RWPE2 (cell line): Measurements from ENCODE around the gene TNNC2.

Source experiments
- ATAC-seq: fragments of 200-7000 bp; cut with Tn5 transposase; 3 replicates; pipeline ENCODE4 v1.9.1; 2021; ENCODE audit warnings: low read depth
- DNase-seq: peaks from one replicate; pipeline ENCODE4 v3.0.0-alpha.2; 2020; ENCODE audit warnings: low spot score
- H3K27ac ChIP-seq: fragments of 450-650 bp; 2 replicates; pipeline ENCODE4 v1.5.1; 2017; ENCODE audit warnings: mild to moderate bottlenecking; ENCODE audit not compliant: poor library complexity, severe bottlenecking
- H3K27me3 ChIP-seq: fragments of 250-450 bp; sonication (Bioruptor Pico); 2 replicates; pipeline ENCODE4 v1.5.1; 2021; ENCODE audit warnings: mild to moderate bottlenecking, moderate library complexity; ENCODE audit not compliant: insufficient read depth, poor library complexity, severe bottlenecking
- H3K36me3 ChIP-seq: fragments of 250-450 bp; sonication (Bioruptor Pico); 2 replicates; pipeline ENCODE4 v1.5.1; 2020; ENCODE audit warnings: low read depth, mild to moderate bottlenecking, moderate library complexity
- H3K4me1 ChIP-seq: fragments of 250-450 bp; sonication (Bioruptor Pico); 2 replicates; pipeline ENCODE4 v1.5.1; 2021; ENCODE audit warnings: mild to moderate bottlenecking, moderate library complexity; ENCODE audit not compliant: insufficient read depth, poor library complexity, severe bottlenecking
- H3K4me3 ChIP-seq: fragments of 250-450 bp; sonication (Bioruptor Pico); 2 replicates; pipeline ENCODE4 v1.5.1; 2021; ENCODE audit warnings: mild to moderate bottlenecking, moderate library complexity; ENCODE audit not compliant: severe bottlenecking
- H3K9me3 ChIP-seq: fragments of 250-450 bp; sonication (Bioruptor Pico); 2 replicates; pipeline ENCODE4 v1.5.1; 2021; ENCODE audit warnings: mild to moderate bottlenecking, moderate library complexity; ENCODE audit not compliant: severe bottlenecking
- TF ChIP-seq, protein P1 (sequence below): fragments of 450-650 bp; IDR thresholded peaks from one replicate; pipeline ENCODE4 v1.5.1; 2017; ENCODE audit warnings: mild to moderate bottlenecking, moderate library complexity; ENCODE audit not compliant: poor library complexity, severe bottlenecking

Gene TNNC2

GRCh38 chr20:45796337-45797065 lies 30.6 kb downstream of the TNNC2 start:
- H3K9me3 ChIP-seq = no peaks in the 10 kb centered on the region
- no peak for ATAC-seq
- H3K27me3 ChIP-seq = no peaks in the 10 kb centered on the region
- H3K27ac ChIP-seq = no peak overlapping the region
- peaks cover 78% of the 10 kb centered on the region for H3K36me3 ChIP-seq
- TF ChIP-seq, protein P1, sequence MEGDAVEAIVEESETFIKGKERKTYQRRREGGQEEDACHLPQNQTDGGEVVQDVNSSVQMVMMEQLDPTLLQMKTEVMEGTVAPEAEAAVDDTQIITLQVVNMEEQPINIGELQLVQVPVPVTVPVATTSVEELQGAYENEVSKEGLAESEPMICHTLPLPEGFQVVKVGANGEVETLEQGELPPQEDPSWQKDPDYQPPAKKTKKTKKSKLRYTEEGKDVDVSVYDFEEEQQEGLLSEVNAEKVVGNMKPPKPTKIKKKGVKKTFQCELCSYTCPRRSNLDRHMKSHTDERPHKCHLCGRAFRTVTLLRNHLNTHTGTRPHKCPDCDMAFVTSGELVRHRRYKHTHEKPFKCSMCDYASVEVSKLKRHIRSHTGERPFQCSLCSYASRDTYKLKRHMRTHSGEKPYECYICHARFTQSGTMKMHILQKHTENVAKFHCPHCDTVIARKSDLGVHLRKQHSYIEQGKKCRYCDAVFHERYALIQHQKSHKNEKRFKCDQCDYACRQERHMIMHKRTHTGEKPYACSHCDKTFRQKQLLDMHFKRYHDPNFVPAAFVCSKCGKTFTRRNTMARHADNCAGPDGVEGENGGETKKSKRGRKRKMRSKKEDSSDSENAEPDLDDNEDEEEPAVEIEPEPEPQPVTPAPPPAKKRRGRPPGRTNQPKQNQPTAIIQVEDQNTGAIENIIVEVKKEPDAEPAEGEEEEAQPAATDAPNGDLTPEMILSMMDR = no peak
- no peak overlapping the region for H3K4me3 ChIP-seq
- H3K4me1 ChIP-seq = peaks cover 4% of the 10 kb centered on the region
- no peak for DNase-seq

GRCh38 chr20:45792317-45793118 lies 34.6 kb downstream of the TNNC2 start:
- peaks cover 4% of the 10 kb centered on the region for H3K4me1 ChIP-seq
- peak overlapping the region; percentile 94 for H3K4me3 ChIP-seq
- TF ChIP-seq, protein P1 = peak; percentile 1
- no peak for DNase-seq
- H3K9me3 ChIP-seq = no peaks in the 10 kb centered on the region
- no peaks in the 10 kb centered on the region for H3K27me3 ChIP-seq
- peaks cover 49% of the 10 kb centered on the region for H3K36me3 ChIP-seq
- no peak for ATAC-seq
- H3K27ac ChIP-seq = peak overlapping the region; percentile 37

DNA sequence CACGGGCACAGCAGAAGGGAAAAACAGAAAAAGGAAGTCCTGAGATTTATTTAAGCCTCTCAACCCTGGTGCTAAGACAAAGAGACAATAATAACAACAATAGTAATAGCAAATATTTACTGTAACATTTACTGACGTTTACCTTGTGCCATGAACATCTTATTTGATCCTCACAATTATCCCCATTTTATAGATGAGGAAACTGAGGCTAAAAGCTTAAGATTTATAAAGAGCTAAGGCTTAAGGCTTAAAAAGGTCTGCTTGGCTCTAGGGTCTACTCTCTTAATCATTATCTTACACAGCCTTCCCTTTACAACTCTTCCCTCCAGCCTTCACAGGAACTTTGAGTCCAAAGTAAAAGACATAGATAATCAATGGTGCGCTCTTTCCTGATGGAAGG lies 38.8 kb downstream of the TNNC2 start:
- Histone ChIP-seq H3K27ac (no peak overlapping the region), H3K4me1 (peaks cover 4% of the 10 kb centered on the region), H3K9me3 (no peaks in the 10 kb centered on the region), H3K27me3 (no peaks in the 10 kb centered on the region), H3K4me3 (no peak overlapping the region), H3K36me3 (peaks cover 7% of the 10 kb centered on the region; the same call in 1 of the 2 replicates)
- no peak for DNase-seq
- ATAC-seq = no peak
- TF ChIP-seq, protein P1 = no peak

GRCh38 chr20:45783656-45784294 lies 43.3 kb downstream of the TNNC2 start:
- no peak for ATAC-seq
- Histone ChIP-seq H3K27ac (no peak overlapping the region), H3K9me3 (no peaks in the 10 kb centered on the region), H3K4me1 (peaks cover 41% of the 10 kb centered on the region), H3K4me3 (no peak overlapping the region), H3K36me3 (no peaks in the 10 kb centered on the region), H3K27me3 (no peaks in the 10 kb centered on the region)
- TF ChIP-seq, protein P1 = no peak
- DNase-seq = no peak
